HEK293 (cell line): Measurements from ENCODE around the gene GAS5.

Source experiments
- EGR2 ChIP-seq: fragments of 450-650 bp; formaldehyde crosslinking; IDR thresholded peaks from 2 replicates; pipeline ENCODE4 v1.5.1; 2016; ENCODE audit warnings: low read depth, missing biosample characterization, missing genetic modification characterization
- GFI1B ChIP-seq: fragments of 450-650 bp; formaldehyde crosslinking; IDR thresholded peaks from 2 replicates; pipeline ENCODE4 v1.5.1; 2016; ENCODE audit warnings: missing biosample characterization, missing genetic modification characterization
- GLI2 ChIP-seq: fragments of 450-650 bp; formaldehyde crosslinking; IDR thresholded peaks from 2 replicates; pipeline ENCODE4; 2017; ENCODE audit warnings: missing biosample characterization, missing genetic modification characterization, low read depth, borderline replicate concordance
- KLF1 ChIP-seq: fragments of 450-650 bp; formaldehyde crosslinking; IDR thresholded peaks from 2 replicates; pipeline ENCODE4 v1.5.1; 2016; ENCODE audit warnings: missing biosample characterization, missing genetic modification characterization
- MZF1 ChIP-seq: fragments of 450-650 bp; formaldehyde crosslinking; IDR thresholded peaks from 2 replicates; pipeline ENCODE4 v1.5.1; 2017; ENCODE audit warnings: missing biosample characterization, missing genetic modification characterization, borderline replicate concordance
- SETDB1 ChIP-seq: IDR thresholded peaks from one replicate; pipeline ENCODE4 v1.6.1; 2017; ENCODE audit warnings: mild to moderate bottlenecking, low read length, moderate library complexity, mixed read lengths; ENCODE audit not compliant: insufficient read length
- ZBTB8A ChIP-seq: fragments of 450-650 bp; formaldehyde crosslinking; IDR thresholded peaks from 2 replicates; pipeline ENCODE4 v1.5.1; 2016; ENCODE audit warnings: missing biosample characterization, missing genetic modification characterization
- ZNF138 ChIP-seq: fragments of 450-650 bp; formaldehyde crosslinking; IDR thresholded peaks from 2 replicates; pipeline ENCODE4 v1.5.1; 2016; ENCODE audit warnings: missing biosample characterization, missing genetic modification characterization, borderline replicate concordance
- ZNF223 ChIP-seq: fragments of 450-650 bp; formaldehyde crosslinking; IDR thresholded peaks from 2 replicates; pipeline ENCODE4 v1.5.1; 2016; ENCODE audit warnings: missing biosample characterization, missing genetic modification characterization
- ZNF292 ChIP-seq: fragments of 450-650 bp; formaldehyde crosslinking; IDR thresholded peaks from 2 replicates; pipeline ENCODE4 v1.5.1; 2016; ENCODE audit warnings: low read depth, missing biosample characterization, missing genetic modification characterization, borderline replicate concordance
- ZNF394 ChIP-seq: fragments of 450-650 bp; formaldehyde crosslinking; IDR thresholded peaks from 2 replicates; pipeline ENCODE4 v1.5.1; 2016; ENCODE audit warnings: missing biosample characterization, missing genetic modification characterization, mild to moderate bottlenecking, moderate library complexity, borderline replicate concordance
- ZNF416 ChIP-seq: fragments of 450-650 bp; formaldehyde crosslinking; IDR thresholded peaks from 2 replicates; pipeline ENCODE4 v1.5.1; 2016; ENCODE audit warnings: missing biosample characterization, missing genetic modification characterization
- ZNF510 ChIP-seq: fragments of 450-650 bp; formaldehyde crosslinking; IDR thresholded peaks from 2 replicates; pipeline ENCODE4 v1.5.1; 2018; ENCODE audit warnings: mild to moderate bottlenecking, missing genetic modification characterization, missing biosample characterization; ENCODE audit not compliant: insufficient replicate concordance
- ZNF610 ChIP-seq: fragments of 450-650 bp; formaldehyde crosslinking; IDR thresholded peaks from 2 replicates; pipeline ENCODE4 v1.5.1; 2016; ENCODE audit warnings: missing biosample characterization, missing genetic modification characterization, borderline replicate concordance
- ZNF837 ChIP-seq: fragments of 450-650 bp; formaldehyde crosslinking; IDR thresholded peaks from 2 replicates; pipeline ENCODE4 v1.5.1; 2016; ENCODE audit warnings: missing biosample characterization, missing genetic modification characterization
- TF ChIP-seq, protein P1 (sequence below): fragments of 450-650 bp; formaldehyde crosslinking; IDR thresholded peaks from 2 replicates; pipeline ENCODE4 v1.5.1; 2017; ENCODE audit warnings: missing biosample characterization, missing genetic modification characterization
- TF ChIP-seq, protein P2 (sequence below): fragments of 450-650 bp; formaldehyde crosslinking; conservative IDR thresholded peaks from 2 replicates; pipeline ENCODE4 v1.5.1; 2016; ENCODE audit warnings: low read depth, missing biosample characterization, missing genetic modification characterization
- TF ChIP-seq, protein P3 (sequence below): fragments of 450-650 bp; formaldehyde crosslinking; IDR thresholded peaks from 2 replicates; pipeline ENCODE4 v1.5.1; 2017; ENCODE audit warnings: missing biosample characterization, missing genetic modification characterization
- TF ChIP-seq, protein P4 (sequence below): fragments of 450-650 bp; formaldehyde crosslinking; IDR thresholded peaks from 2 replicates; pipeline ENCODE4 v1.5.1; 2017; ENCODE audit warnings: missing biosample characterization, missing genetic modification characterization
- TF ChIP-seq, protein P5 (sequence below): fragments of 450-650 bp; formaldehyde crosslinking; conservative IDR thresholded peaks from 2 replicates; pipeline ENCODE4 v1.5.1; 2016; ENCODE audit warnings: low read depth, missing biosample characterization, missing genetic modification characterization
- TF ChIP-seq, protein P6 (sequence below): fragments of 450-650 bp; formaldehyde crosslinking; IDR thresholded peaks from 2 replicates; pipeline ENCODE4 v1.5.1; 2016; ENCODE audit warnings: missing biosample characterization, missing genetic modification characterization

Gene GAS5

DNA sequence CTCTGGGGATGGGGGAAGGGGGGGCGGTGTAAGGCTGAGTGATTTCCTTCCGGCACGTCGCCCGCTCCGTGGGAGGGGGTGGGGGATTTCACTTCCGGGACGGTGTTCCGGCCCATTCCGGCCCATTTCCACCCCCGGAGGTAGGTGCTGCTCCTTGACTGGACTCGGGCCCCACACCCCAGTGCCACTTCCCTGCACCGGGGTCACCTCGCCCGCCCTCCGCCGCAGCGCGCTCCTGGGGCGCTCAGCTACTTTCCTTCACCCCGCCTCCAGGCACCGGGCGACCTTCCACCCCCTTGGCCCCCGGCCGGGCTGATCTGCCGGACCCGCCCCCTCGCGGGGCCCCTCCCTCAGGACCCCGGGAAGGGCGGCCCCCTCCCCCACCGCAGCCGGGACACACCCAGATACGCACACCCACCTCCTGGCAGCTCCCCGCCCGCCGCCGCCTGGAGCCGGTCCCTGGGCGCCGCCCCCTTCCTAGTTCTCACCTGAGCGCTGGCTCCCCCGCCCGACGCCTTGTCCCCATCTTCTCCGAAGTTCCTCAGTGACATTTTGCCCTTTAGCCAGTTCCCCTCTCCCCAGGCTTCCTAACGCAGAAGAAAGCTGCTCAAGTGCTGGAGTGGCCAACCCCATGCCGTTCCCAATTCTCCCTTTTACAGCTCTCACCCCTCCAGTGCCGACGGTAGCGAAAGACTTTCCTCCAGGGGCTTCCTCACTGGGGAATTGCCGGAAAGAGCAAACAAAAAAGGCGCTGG, 654 bp upstream of the GAS5 start, which contains the start of gene ZBTB37 (continued):
- TF ChIP-seq, protein P1, sequence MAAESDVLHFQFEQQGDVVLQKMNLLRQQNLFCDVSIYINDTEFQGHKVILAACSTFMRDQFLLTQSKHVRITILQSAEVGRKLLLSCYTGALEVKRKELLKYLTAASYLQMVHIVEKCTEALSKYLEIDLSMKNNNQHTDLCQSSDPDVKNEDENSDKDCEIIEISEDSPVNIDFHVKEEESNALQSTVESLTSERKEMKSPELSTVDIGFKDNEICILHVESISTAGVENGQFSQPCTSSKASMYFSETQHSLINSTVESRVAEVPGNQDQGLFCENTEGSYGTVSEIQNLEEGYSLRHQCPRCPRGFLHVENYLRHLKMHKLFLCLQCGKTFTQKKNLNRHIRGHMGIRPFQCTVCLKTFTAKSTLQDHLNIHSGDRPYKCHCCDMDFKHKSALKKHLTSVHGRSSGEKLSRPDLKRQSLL (tag by site-specific recombination) = peak; percentile 42; the same call in 1 of the 2 replicates
- TF ChIP-seq KLF1 (peak; percentile 97), EGR2 (tag by site-specific recombination) (peak; percentile 85), ZNF394 (peak; percentile 79), GLI2 (tag by site-specific recombination) (no peak), ZNF138 (tag by site-specific recombination) (no peak), ZBTB8A (tag by site-specific recombination) (peak; percentile 93), MZF1 (peak; percentile 38; the same call in 1 of the 2 replicates), ZNF292 (tag by site-specific recombination) (no peak), ZNF416 (no peak), SETDB1 (no peak), ZNF610 (tag by site-specific recombination) (peak; percentile 84), ZNF223 (tag by site-specific recombination) (no peak), ZNF837 (tag by site-specific recombination) (no peak), ZNF510 (tag by site-specific recombination) (no peak), GFI1B (tag by site-specific recombination) (peak; percentile 40; the same call in 1 of the 2 replicates)
- TF ChIP-seq, protein P2, sequence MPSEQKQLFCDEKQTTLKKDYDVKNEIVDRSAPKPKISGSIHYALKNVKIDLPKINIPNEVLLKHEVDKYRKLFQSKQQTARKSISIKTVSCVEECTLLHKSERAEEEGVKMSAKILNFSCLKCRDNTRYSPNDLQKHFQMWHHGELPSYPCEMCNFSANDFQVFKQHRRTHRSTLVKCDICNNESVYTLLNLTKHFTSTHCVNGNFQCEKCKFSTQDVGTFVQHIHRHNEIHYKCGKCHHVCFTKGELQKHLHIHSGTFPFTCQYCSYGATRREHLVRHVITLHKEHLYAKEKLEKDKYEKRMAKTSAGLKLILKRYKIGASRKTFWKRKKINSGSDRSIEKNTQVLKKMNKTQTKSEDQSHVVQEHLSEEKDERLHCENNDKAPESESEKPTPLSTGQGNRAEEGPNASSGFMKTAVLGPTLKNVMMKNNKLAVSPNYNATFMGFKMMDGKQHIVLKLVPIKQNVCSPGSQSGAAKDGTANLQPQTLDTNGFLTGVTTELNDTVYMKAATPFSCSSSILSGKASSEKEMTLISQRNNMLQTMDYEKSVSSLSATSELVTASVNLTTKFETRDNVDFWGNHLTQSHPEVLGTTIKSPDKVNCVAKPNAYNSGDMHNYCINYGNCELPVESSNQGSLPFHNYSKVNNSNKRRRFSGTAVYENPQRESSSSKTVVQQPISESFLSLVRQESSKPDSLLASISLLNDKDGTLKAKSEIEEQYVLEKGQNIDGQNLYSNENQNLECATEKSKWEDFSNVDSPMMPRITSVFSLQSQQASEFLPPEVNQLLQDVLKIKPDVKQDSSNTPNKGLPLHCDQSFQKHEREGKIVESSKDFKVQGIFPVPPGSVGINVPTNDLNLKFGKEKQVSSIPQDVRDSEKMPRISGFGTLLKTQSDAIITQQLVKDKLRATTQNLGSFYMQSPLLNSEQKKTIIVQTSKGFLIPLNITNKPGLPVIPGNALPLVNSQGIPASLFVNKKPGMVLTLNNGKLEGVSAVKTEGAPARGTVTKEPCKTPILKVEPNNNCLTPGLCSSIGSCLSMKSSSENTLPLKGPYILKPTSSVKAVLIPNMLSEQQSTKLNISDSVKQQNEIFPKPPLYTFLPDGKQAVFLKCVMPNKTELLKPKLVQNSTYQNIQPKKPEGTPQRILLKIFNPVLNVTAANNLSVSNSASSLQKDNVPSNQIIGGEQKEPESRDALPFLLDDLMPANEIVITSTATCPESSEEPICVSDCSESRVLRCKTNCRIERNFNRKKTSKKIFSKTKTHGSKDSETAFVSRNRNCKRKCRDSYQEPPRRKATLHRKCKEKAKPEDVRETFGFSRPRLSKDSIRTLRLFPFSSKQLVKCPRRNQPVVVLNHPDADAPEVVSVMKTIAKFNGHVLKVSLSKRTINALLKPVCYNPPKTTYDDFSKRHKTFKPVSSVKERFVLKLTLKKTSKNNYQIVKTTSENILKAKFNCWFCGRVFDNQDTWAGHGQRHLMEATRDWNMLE (tag by site-specific recombination) = peak; percentile 93
- TF ChIP-seq, protein P3, sequence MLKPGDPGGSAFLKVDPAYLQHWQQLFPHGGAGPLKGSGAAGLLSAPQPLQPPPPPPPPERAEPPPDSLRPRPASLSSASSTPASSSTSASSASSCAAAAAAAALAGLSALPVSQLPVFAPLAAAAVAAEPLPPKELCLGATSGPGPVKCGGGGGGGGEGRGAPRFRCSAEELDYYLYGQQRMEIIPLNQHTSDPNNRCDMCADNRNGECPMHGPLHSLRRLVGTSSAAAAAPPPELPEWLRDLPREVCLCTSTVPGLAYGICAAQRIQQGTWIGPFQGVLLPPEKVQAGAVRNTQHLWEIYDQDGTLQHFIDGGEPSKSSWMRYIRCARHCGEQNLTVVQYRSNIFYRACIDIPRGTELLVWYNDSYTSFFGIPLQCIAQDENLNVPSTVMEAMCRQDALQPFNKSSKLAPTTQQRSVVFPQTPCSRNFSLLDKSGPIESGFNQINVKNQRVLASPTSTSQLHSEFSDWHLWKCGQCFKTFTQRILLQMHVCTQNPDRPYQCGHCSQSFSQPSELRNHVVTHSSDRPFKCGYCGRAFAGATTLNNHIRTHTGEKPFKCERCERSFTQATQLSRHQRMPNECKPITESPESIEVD = no peak
- TF ChIP-seq, protein P4, sequence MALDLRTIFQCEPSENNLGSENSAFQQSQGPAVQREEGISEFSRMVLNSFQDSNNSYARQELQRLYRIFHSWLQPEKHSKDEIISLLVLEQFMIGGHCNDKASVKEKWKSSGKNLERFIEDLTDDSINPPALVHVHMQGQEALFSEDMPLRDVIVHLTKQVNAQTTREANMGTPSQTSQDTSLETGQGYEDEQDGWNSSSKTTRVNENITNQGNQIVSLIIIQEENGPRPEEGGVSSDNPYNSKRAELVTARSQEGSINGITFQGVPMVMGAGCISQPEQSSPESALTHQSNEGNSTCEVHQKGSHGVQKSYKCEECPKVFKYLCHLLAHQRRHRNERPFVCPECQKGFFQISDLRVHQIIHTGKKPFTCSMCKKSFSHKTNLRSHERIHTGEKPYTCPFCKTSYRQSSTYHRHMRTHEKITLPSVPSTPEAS (tag by site-specific recombination) = peak; percentile 32; the same call in 1 of the 2 replicates
- TF ChIP-seq, protein P5, sequence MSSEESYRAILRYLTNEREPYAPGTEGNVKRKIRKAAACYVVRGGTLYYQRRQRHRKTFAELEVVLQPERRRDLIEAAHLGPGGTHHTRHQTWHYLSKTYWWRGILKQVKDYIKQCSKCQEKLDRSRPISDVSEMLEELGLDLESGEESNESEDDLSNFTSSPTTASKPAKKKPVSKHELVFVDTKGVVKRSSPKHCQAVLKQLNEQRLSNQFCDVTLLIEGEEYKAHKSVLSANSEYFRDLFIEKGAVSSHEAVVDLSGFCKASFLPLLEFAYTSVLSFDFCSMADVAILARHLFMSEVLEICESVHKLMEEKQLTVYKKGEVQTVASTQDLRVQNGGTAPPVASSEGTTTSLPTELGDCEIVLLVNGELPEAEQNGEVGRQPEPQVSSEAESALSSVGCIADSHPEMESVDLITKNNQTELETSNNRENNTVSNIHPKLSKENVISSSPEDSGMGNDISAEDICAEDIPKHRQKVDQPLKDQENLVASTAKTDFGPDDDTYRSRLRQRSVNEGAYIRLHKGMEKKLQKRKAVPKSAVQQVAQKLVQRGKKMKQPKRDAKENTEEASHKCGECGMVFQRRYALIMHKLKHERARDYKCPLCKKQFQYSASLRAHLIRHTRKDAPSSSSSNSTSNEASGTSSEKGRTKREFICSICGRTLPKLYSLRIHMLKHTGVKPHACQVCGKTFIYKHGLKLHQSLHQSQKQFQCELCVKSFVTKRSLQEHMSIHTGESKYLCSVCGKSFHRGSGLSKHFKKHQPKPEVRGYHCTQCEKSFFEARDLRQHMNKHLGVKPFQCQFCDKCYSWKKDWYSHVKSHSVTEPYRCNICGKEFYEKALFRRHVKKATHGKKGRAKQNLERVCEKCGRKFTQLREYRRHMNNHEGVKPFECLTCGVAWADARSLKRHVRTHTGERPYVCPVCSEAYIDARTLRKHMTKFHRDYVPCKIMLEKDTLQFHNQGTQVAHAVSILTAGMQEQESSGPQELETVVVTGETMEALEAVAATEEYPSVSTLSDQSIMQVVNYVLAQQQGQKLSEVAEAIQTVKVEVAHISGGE = peak; percentile 96
- TF ChIP-seq, protein P6, sequence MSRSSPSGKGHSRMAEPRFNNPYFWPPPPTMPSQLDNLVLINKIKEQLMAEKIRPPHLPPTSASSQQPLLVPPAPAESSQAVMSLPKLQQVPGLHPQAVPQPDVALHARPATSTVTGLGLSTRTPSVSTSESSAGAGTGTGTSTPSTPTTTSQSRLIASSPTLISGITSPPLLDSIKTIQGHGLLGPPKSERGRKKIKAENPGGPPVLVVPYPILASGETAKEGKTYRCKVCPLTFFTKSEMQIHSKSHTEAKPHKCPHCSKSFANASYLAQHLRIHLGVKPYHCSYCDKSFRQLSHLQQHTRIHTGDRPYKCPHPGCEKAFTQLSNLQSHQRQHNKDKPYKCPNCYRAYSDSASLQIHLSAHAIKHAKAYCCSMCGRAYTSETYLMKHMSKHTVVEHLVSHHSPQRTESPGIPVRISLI = no peak
